Loucy (cell line): Measurements from ENCODE around the gene MUC6.

Source experiments
- EZH2phosphoT487 ChIP-seq: fragments of 200-600 bp; IDR thresholded peaks from 2 replicates; pipeline ENCODE4 v1.6.1; 2018; ENCODE audit warnings: antibody characterized with exemption, mild to moderate bottlenecking, moderate library complexity, borderline replicate concordance
- TF ChIP-seq, protein P1 (sequence below): fragments of 200-600 bp; sonication (generic); conservative IDR thresholded peaks from 2 replicates; pipeline ENCODE4 v1.5.1; 2014; ENCODE audit warnings: mild to moderate bottlenecking, antibody characterized with exemption, low read length

DNA sequence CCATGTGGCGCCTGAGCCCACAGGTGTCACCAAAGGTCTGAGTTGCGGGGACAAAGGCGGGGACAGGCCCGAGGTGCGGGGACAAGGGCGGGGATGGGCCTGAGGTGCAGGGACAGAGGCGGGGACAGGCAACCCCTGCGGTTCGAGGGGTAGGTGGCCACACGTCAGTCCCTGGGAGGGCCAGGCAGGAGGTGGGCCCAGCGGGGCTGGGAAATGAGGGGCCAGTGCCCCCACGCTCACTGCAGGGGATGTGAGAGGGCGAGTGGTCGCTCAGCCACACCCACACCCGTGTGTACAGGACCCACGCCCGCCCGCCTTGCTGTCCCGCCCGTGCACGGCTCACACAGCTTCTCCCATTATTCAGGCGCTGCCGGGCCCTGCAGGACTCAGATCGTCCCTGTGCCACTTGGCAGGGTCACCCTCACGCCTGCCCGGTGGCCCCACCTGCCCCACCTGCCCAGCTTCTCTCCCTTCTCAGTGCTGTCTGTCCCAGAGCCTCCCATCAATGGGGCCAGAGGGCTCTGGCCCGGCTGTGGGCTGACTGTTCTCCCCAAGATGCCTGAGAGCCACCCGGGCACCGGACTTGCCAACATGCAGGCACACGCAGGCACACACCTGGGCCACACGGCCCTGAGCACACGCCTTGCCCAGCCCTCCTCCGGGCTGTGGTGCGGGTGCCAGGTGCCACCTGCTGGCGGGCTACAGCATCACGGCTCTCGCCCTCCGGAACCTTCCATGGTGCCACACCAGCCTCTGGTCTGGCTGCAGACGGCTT lies 14.2 kb upstream of the MUC6 start:
- TF ChIP-seq, protein P1, sequence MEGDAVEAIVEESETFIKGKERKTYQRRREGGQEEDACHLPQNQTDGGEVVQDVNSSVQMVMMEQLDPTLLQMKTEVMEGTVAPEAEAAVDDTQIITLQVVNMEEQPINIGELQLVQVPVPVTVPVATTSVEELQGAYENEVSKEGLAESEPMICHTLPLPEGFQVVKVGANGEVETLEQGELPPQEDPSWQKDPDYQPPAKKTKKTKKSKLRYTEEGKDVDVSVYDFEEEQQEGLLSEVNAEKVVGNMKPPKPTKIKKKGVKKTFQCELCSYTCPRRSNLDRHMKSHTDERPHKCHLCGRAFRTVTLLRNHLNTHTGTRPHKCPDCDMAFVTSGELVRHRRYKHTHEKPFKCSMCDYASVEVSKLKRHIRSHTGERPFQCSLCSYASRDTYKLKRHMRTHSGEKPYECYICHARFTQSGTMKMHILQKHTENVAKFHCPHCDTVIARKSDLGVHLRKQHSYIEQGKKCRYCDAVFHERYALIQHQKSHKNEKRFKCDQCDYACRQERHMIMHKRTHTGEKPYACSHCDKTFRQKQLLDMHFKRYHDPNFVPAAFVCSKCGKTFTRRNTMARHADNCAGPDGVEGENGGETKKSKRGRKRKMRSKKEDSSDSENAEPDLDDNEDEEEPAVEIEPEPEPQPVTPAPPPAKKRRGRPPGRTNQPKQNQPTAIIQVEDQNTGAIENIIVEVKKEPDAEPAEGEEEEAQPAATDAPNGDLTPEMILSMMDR, result peak; percentile 84
- no peak for TF ChIP-seq EZH2phosphoT487
